HG02840 (cell line): ENCODE results near the gene SLC6A5.

Experiments
- ATAC-seq: cut with Tn5 transposase; IDR thresholded peaks from one replicate; pipeline ENCODE4 v1.9.1; 2021; ENCODE audit warnings: mild to moderate bottlenecking, moderate library complexity, moderate number of reproducible peaks; ENCODE audit not compliant: unreplicated experiment, low FRiP score

Gene SLC6A5

GRCh38 chr11:20596205-20597153 is 2.9 kb upstream of the SLC6A5 start:
- ATAC-seq, result no peak

GRCh38 chr11:20597154-20597679 is 2.2 kb upstream of the SLC6A5 start:
- ATAC-seq, result no peak

GRCh38 chr11:20597680-20598484 is 1.5 kb upstream of the SLC6A5 start:
- no peak for ATAC-seq

GRCh38 chr11:20598492-20598891 is 916 bp upstream of the SLC6A5 start:
- ATAC-seq, result no peak

GRCh38 chr11:20600020-20600346 is 575 bp downstream of the SLC6A5 start:
- no peak for ATAC-seq

- no peak for ATAC-seq
Observed at GRCh38 chr11:20600551-20600950, 1.1 kb downstream of the SLC6A5 start.

GRCh38 chr11:20601221-20601914 is 2.0 kb downstream of the SLC6A5 start:
- ATAC-seq, result no peak

GRCh38 chr11:20604295-20604803 is 4.9 kb downstream of the SLC6A5 start:
- no peak for ATAC-seq

GRCh38 chr11:20604864-20605601 is 5.6 kb downstream of the SLC6A5 start:
- no peak for ATAC-seq

- ATAC-seq, result no peak
Observed at GRCh38 chr11:20605602-20606091, 6.2 kb downstream of the SLC6A5 start.

- ATAC-seq, result no peak
Observed at GRCh38 chr11:20608934-20609333, 9.5 kb downstream of the SLC6A5 start.

GRCh38 chr11:20609727-20610707 is 10.6 kb downstream of the SLC6A5 start:
- ATAC-seq, result peak; percentile 84

- no peak for ATAC-seq
Observed at GRCh38 chr11:20610825-20611224, 11.4 kb downstream of the SLC6A5 start.

GRCh38 chr11:20611445-20611844 is 12.0 kb downstream of the SLC6A5 start:
- no peak for ATAC-seq

GRCh38 chr11:20611892-20612291 is 12.5 kb downstream of the SLC6A5 start:
- no peak for ATAC-seq

- ATAC-seq, result no peak
Observed at GRCh38 chr11:20612416-20612815, 13.0 kb downstream of the SLC6A5 start.

- no peak for ATAC-seq
Observed at GRCh38 chr11:20616920-20617319, 17.5 kb downstream of the SLC6A5 start.

- no peak for ATAC-seq
Observed at GRCh38 chr11:20617346-20618005, 18.1 kb downstream of the SLC6A5 start.
